H7 (cell line): ENCODE data around the gene NOS1AP. TPM values are rescaled to one million over a fixed set of nuclear protein-coding genes. Genes with fewer than 3 reads are reported as not detected.
A peak's percentile ranks its signal among the peaks of the same experiment; 100 is the strongest.
"Not testable (repeated sequence)": the region's sequence is repeated elsewhere in the genome, so short reads cannot be mapped to it uniquely, and the experiment has no call there.

Experiments
- DNase-seq: peaks from one replicate; pipeline ENCODE4 v3.0.0; 2012
- H3K27me3 ChIP-seq: 2 replicates; pipeline ENCODE4 v1.6.0; 2011; ENCODE audit warnings: mild to moderate bottlenecking, low read length; ENCODE audit not compliant: control insufficient read depth, insufficient read depth
- H3K36me3 ChIP-seq: replicated peaks from 2 replicates; pipeline ENCODE4 v1.5.1; 2011; ENCODE audit warnings: low read length; ENCODE audit not compliant: control insufficient read depth, insufficient read depth
- H3K4me3 ChIP-seq: 2 replicates; pipeline ENCODE4 v1.5.1; 2011; ENCODE audit warnings: low read depth, mild to moderate bottlenecking, control low read depth, low read length, moderate library complexity; ENCODE audit not compliant: insufficient read depth
- total RNA-seq: library from RNA; depleted of rRNA; stranded (reverse); fragments of >200 nt; shearing (Covaris generic); gene quantifications from 2 replicates; pipeline ENCODE4 v1.2.3, GENCODE V29; 2014

NOS1AP gene
- total RNA-seq, 1 experiment from 2014 or later = 5.4 TPM

GRCh38 chr1:162038624-162039023, 30.9 kb upstream of the NOS1AP start:
- Histone ChIP-seq H3K4me3 (no peak overlapping the region), H3K27me3 (no peaks in the 10 kb centered on the region; the same call in 1 of the 2 replicates), H3K36me3 (no peaks in the 10 kb centered on the region)
- DNase-seq = no peak

DNA sequence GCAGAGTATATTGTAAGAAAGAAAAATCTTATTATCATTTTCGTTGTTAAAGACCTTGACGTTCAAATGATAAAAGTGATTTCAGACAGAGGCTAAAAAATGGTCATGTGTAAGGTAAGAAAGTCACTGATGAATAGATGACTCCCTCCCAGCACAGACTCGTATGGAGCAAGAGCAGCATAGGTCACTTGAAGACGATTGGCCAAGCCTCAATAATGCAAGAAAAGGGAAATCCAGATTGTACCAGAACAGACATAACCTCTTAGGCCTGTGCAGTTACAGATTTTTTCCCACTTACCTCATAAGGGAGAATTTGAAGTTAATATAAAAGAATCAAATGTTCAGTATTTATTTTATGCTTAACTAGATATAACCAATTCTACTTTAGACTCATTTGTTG, 29.5 kb upstream of the NOS1AP start:
- H3K36me3 ChIP-seq = no peaks in the 10 kb centered on the region
- H3K4me3 ChIP-seq = no peak overlapping the region
- no peak for DNase-seq
- H3K27me3 ChIP-seq = no peaks in the 10 kb centered on the region; the same call in 1 of the 2 replicates

GRCh38 chr1:162040657-162041056, 28.8 kb upstream of the NOS1AP start:
- Histone ChIP-seq H3K4me3 (no peak overlapping the region), H3K27me3 (no peaks in the 10 kb centered on the region; the same call in 1 of the 2 replicates), H3K36me3 (no peaks in the 10 kb centered on the region)
- peak; percentile 36 for DNase-seq

DNA sequence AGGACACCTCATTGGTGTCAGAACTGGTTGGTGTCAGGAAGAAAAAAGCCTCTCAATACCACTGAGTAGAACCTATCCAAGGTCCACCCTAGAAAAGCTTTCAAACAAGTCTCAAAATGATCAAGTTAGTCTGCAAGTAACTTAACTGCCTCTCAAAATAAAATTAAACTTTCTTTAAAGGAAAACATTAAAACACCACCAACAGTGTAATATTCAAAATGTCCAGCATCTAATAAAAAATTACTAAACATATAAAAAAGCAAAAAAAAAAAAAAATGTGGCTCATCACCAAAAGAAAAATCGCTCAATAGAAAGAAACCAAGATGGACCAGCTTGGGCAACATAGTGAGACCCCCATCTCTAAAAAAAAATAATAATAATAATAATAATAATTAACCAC, 27.1 kb upstream of the NOS1AP start:
- DNase-seq = no peak
- Histone ChIP-seq H3K27me3 (no peaks in the 10 kb centered on the region; the same call in 1 of the 2 replicates), H3K4me3 (no peak overlapping the region), H3K36me3 (no peaks in the 10 kb centered on the region)

DNA sequence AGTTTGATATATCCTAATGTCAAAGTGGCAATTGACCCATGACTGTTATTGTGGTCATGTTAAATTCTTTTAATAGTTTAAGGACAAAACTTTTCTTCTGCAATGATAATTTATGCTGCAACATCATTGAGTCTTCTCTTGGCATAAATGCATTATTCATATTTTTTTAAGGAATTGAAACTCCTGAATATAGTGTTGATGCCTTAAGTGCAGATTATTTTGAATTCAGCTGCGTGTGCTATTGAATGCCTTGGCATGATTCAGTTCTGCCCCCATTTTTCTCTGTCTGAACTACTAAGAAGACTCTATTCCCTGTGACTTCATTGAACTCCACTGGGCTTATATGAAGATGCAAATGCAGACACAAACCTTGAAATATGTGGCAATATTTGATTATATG, 22.6 kb upstream of the NOS1AP start:
- Histone ChIP-seq H3K27me3 (no peaks in the 10 kb centered on the region), H3K36me3 (no peaks in the 10 kb centered on the region), H3K4me3 (no peak overlapping the region)
- no peak for DNase-seq

GRCh38 chr1:162053949-162054348, 15.5 kb upstream of the NOS1AP start:
- not testable (repeated sequence) for DNase-seq

GRCh38 chr1:162055062-162055461, 14.4 kb upstream of the NOS1AP start:
- Histone ChIP-seq H3K4me3 (no peak overlapping the region), H3K27me3 (no peaks in the 10 kb centered on the region), H3K36me3 (no peaks in the 10 kb centered on the region)
- DNase-seq = no peak

More at GRCh38 chr1:162053949-162054348, 15.5 kb upstream of the NOS1AP start:
- H3K36me3 ChIP-seq, H3K4me3 ChIP-seq, H3K27me3 ChIP-seq: not testable (repeated sequence)

DNA sequence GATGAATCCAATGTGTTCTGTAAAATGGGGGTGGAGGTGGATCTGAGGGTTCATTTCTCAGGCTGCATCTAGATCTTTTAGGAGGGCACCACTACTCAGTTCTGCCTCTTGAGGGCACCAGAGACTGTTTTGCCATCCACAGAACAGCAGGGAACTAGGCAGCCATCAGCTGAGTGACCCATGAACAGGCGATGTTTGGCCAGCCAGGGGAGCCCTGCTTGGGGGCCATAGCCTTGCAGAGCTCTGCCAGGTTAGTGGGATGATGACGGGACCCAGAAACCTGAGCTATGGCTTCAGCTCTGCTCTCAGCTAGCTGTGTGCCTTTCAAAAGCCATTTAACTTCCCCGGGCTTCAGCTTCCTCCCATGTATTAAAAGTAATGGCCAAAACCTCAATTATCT, 13.4 kb upstream of the NOS1AP start:
- Histone ChIP-seq H3K27me3 (no peaks in the 10 kb centered on the region), H3K36me3 (no peaks in the 10 kb centered on the region), H3K4me3 (no peak overlapping the region)
- DNase-seq = peak; percentile 64

- no peak for DNase-seq
- Histone ChIP-seq H3K36me3 (no peaks in the 10 kb centered on the region), H3K4me3 (no peak overlapping the region), H3K27me3 (no peaks in the 10 kb centered on the region)
These were observed 12.9 kb upstream of the NOS1AP start for GRCh38 chr1:162056579-162056978.

- no peaks in the 10 kb centered on the region for H3K36me3 ChIP-seq
- no peak overlapping the region for H3K4me3 ChIP-seq
- DNase-seq = no peak
- no peaks in the 10 kb centered on the region for H3K27me3 ChIP-seq
These were observed 9.8 kb upstream of the NOS1AP start for GRCh38 chr1:162059721-162060120.

DNA sequence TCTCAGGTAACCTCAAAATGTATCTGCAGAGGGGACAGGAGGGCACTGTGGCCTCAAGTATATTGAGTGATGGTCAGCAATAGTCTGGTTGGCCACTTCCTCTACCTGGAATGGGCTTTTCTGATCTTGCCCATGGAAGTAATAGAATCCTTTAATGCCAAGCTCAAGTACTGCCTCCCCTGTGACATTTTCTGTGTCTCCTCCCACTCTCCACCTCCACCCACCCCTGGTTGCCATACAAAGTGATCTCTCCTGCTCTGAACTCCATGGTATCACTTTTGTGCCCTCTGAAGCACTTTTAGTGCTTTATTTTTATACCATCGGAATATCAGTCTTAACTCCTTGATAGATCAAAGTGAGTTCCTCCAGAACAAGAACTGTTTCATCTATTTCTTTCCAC, 9.2 kb upstream of the NOS1AP start:
- Histone ChIP-seq H3K36me3 (no peaks in the 10 kb centered on the region), H3K27me3 (no peaks in the 10 kb centered on the region), H3K4me3 (no peak overlapping the region)
- DNase-seq = no peak

DNA sequence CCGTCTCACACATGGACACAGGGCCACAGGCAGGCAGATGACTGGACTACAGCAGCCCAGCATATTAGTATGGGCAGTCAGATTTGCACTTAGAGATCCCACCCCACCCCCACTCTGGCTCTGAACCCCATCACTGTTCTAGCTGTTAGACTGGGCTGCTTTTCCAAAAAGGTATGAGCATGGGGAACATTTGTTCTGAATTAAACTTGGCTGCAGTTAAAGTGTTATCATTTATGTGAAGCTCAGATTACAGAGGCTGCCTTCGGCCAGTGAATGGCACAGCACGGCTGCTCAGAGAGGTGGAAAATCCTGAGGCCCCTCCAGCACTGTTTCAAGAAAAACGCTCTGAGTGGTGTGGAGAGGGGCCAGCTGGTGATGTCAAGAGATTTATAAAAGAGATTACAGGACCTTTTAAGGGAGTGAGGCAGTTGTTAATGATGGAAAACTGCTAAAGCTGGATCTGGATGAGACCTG, 6.9 kb upstream of the NOS1AP start:
- DNase-seq = no peak
- no peak overlapping the region for H3K4me3 ChIP-seq
- H3K27me3 ChIP-seq = no peaks in the 10 kb centered on the region
- no peaks in the 10 kb centered on the region for H3K36me3 ChIP-seq

DNA sequence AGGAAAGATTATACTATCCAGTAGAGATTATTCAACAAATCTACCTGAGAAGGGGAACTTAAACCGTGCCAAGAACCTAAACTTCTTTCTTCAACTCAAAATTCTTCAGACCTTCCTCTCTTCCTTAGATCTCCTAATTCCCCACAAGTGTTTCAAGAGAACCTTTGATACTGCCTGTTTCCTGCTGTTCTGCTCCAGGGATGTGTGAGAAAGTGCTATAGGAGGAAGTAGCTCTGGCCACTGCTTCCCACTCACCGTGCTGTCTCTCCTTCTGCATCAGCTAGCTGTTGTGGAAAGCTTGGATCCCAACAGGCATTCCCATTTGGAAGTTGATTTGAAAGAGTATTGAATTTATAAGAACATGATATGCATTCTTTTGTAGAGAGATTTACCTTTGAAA, 4.5 kb upstream of the NOS1AP start:
- H3K27me3 ChIP-seq = peaks cover under 1% of the 10 kb centered on the region; the same call in 1 of the 2 replicates
- H3K4me3 ChIP-seq = no peak overlapping the region
- DNase-seq = no peak
- H3K36me3 ChIP-seq = no peaks in the 10 kb centered on the region

GRCh38 chr1:162066836-162067235, 2.7 kb upstream of the NOS1AP start:
- H3K4me3 ChIP-seq, H3K36me3 ChIP-seq, DNase-seq, H3K27me3 ChIP-seq: not testable (repeated sequence)

DNA sequence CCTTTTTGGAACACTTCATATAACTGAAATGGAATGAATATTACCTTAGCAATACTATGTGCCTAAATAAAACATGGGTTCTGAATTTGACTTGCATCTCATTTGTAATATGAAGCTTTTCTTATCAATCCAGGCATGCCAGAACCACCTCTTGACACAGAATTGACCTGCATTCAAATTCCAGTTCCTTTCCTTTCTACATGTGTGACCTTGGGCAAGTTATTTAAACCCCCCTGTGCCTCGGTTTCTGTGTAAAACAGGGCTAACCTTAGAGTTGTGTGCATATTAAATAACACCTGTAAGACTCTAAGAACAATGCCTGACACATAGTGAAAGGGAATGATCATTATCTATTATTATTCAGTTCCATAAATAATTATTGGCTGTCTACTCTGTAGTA, 2.0 kb upstream of the NOS1AP start:
- Histone ChIP-seq H3K27me3 (peaks cover 3% of the 10 kb centered on the region), H3K36me3 (no peaks in the 10 kb centered on the region), H3K4me3 (no peak overlapping the region)
- no peak for DNase-seq

DNA sequence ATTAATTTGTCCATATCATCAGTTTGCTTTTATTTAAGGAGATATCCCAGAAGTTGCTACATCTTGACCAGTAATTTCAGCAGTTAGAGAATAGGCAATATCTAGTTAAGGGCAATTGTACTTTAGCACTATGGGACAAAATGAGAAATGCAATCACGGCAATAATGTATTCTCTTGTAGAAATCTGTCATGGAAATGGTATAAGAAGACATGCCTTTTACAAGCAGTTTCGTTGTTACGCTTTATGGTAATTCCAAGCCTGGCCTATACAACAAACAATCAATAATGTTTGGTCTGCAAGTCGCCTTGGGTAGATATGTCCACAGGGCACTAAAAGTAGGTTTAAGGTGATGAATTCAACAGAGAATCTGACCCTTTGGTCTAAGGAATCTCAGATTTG, 1.2 kb upstream of the NOS1AP start:
- DNase-seq = no peak
- peaks cover 3% of the 10 kb centered on the region for H3K27me3 ChIP-seq
- H3K36me3 ChIP-seq = no peaks in the 10 kb centered on the region
- no peak overlapping the region for H3K4me3 ChIP-seq
